Astrocyte (in vitro differentiated cells and primary cell): ENCODE measurements around the gene GNAT1.

Source experiments
- CTCF ChIP-seq: IDR thresholded peaks from 2 replicates; pipeline ENCODE4 v1.5.1; 2011; ENCODE audit warnings: low read depth, mild to moderate bottlenecking, inconsistent platforms, low read length, moderate library complexity; ENCODE audit not compliant: insufficient read depth
- EZH2 ChIP-seq: IDR thresholded peaks from 2 replicates; pipeline ENCODE4 v1.6.1; 2012; ENCODE audit warnings: mild to moderate bottlenecking, low read length, inconsistent platforms; ENCODE audit not compliant: insufficient read depth

- TF ChIP-seq CTCF (no peak), EZH2 (no peak)
Measured at GRCh38 chr3:50238549-50239026, 47.2 kb downstream of the GNAT1 start.
